Muscle layer of colon (tissue), 2 donors: ENCODE measurements around the gene NEB.

Experiments used
- H3K27ac ChIP-seq: one replicate; pipeline ENCODE4 v1.7.0; 2013; ENCODE audit warnings: low read depth, mild to moderate bottlenecking, low read length, moderate library complexity
- H3K27me3 ChIP-seq, 2 donors: one replicate each; pipeline ENCODE4 v1.7.0; 2013; ENCODE audit warnings: low read length in 2 of 2, mild to moderate bottlenecking in 2 of 2; ENCODE audit not compliant: insufficient read depth in 2 of 2, control insufficient read depth in 1 of 2
- H3K36me3 ChIP-seq: one replicate; pipeline ENCODE4 v1.7.0; 2013; ENCODE audit warnings: mild to moderate bottlenecking, low read length; ENCODE audit not compliant: insufficient read depth
- H3K4me1 ChIP-seq: one replicate; pipeline ENCODE4 v1.7.0; 2013; ENCODE audit warnings: mild to moderate bottlenecking, low read length; ENCODE audit not compliant: insufficient read depth
- H3K4me3 ChIP-seq, 2 donors: one replicate each; pipeline ENCODE4 v1.7.0; 2013; ENCODE audit warnings: low read length in 2 of 2, low read depth in 1 of 2, mild to moderate bottlenecking in 1 of 2, moderate library complexity in 1 of 2
- H3K9ac ChIP-seq: one replicate; pipeline ENCODE4 v1.7.0; 2013; ENCODE audit warnings: low read length
- H3K9me3 ChIP-seq: one replicate; pipeline ENCODE4 v1.7.0; 2013; ENCODE audit warnings: mild to moderate bottlenecking, low read length
- donor health status: abdominal sarcoma.
- donor health status: Adenocarcinoma of cecum.

Gene NEB

DNA sequence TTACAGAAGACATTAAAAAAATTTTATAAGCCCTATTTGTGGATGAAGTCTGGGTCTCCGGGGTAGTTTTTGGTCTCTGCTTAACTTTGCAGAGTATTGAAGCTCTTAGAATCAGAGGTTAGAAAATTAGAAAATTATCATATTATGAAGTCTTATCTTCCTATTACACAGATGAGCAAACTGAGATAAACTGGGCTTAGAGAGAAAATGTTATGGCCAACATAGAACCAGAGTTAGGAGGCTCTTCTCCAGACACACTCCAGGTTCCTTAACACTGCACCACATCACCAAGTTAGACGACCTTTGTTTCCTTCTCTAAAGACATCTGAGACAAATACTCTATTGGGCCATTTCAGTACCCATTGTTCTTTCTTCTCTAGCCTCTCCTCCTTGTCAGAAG lies 36.7 kb upstream of the NEB start:
- no peak overlapping the region for H3K4me3 ChIP-seq
- no peak overlapping the region for H3K9ac ChIP-seq
- H3K36me3 ChIP-seq, result no peaks in the 10 kb centered on the region
- H3K9me3 ChIP-seq, result no peaks in the 10 kb centered on the region
- no peaks in the 10 kb centered on the region for H3K27me3 ChIP-seq
- H3K4me1 ChIP-seq, result peaks cover 21% of the 10 kb centered on the region
- peak overlapping the region; percentile 56 for H3K27ac ChIP-seq

DNA sequence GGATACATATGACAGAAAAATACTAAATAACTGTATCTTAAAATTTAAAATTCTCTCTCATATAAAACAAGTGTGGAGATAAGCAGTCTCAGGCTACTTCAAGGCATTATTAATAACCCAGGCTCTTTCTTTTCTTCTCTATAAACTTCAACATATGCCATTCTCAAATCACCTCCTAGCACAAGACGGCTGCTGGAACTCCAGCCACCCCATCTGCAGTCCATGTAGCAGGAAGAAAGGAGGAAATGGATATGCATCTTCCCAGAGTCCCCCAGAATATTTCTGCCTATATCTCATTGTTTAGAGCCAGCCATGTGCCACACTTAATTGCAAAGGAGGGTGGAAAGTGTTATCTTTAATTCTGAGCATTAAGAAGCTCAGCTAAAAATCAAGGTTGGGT lies 35.3 kb upstream of the NEB start:
- no peaks in the 10 kb centered on the region for H3K27me3 ChIP-seq

DNA sequence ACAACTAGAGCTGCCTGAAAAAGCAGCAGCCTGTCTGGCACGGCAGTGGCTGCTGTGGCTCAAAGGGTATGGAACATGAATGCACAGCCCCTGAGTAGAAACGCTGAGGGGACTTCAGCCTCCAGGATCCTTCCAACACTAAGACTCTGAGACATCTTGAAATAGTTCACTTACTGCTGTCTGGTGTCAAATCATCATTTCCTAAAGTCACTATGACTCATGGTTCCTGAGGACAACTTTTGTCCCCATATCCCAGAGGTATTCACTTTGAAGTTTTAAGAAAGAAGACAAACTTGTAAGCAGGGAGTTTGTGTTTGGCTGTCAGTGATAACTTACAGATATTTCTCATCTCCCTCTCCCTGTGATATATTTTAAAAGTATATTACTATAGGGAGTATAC lies 33.3 kb upstream of the NEB start:
- Histone ChIP-seq H3K9ac (no peak overlapping the region), H3K4me3 (no peak overlapping the region), H3K9me3 (no peaks in the 10 kb centered on the region)

More for the DNA sequence above, 35.3 kb upstream of the NEB start:
- Histone ChIP-seq H3K36me3 (no peaks in the 10 kb centered on the region), H3K9me3 (no peaks in the 10 kb centered on the region), H3K9ac (no peak overlapping the region), H3K4me1 (peaks cover 21% of the 10 kb centered on the region), H3K4me3 (no peak overlapping the region), H3K27ac (no peak overlapping the region)

GRCh38 chr2:151766437-151767153 lies 32.3 kb upstream of the NEB start:
- Histone ChIP-seq H3K36me3 (no peaks in the 10 kb centered on the region), H3K9me3 (no peaks in the 10 kb centered on the region), H3K4me1 (peaks cover 7% of the 10 kb centered on the region), H3K4me3 (no peak overlapping the region), H3K27me3 (no peaks in the 10 kb centered on the region), H3K27ac (no peak overlapping the region), H3K9ac (no peak overlapping the region)

More for the DNA sequence above, 33.3 kb upstream of the NEB start:
- H3K27ac ChIP-seq, result no peak overlapping the region
- peaks cover 14% of the 10 kb centered on the region for H3K4me1 ChIP-seq
- H3K36me3 ChIP-seq, result no peaks in the 10 kb centered on the region
- no peaks in the 10 kb centered on the region for H3K27me3 ChIP-seq

GRCh38 chr2:151765760-151766410 lies 31.6 kb upstream of the NEB start:
- no peak overlapping the region for H3K9ac ChIP-seq

DNA sequence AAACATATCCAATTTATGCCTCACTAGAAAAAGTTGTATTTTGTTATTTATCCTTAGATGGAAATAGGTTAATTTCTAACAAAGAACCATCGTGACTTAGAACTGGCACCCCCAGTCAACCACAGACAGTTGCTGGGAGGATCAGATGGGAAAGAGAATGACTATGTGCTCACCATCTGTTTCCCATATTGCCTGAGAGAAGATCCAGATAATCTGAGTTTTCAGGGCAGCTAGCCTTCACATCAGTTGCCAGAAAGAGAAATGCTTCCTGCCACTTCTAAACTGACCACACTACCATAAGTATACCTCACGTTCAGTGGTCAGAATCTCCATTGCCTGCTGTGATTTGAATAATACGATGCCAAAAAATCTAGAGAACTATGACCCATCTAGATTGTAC lies 28.4 kb upstream of the NEB start:
- H3K27ac ChIP-seq, result no peak overlapping the region
- no peaks in the 10 kb centered on the region for H3K36me3 ChIP-seq
- H3K9ac ChIP-seq, result no peak overlapping the region
- no peaks in the 10 kb centered on the region for H3K9me3 ChIP-seq
- H3K27me3 ChIP-seq, result no peaks in the 10 kb centered on the region
- H3K4me3 ChIP-seq, result no peak overlapping the region
- H3K4me1 ChIP-seq, result peaks cover 4% of the 10 kb centered on the region

More at GRCh38 chr2:151765760-151766410, 31.6 kb upstream of the NEB start:
- Histone ChIP-seq H3K27ac (no peak overlapping the region), H3K4me1 (no peaks in the 10 kb centered on the region), H3K27me3 (no peaks in the 10 kb centered on the region), H3K4me3 (no peak overlapping the region), H3K36me3 (no peaks in the 10 kb centered on the region), H3K9me3 (no peaks in the 10 kb centered on the region)

DNA sequence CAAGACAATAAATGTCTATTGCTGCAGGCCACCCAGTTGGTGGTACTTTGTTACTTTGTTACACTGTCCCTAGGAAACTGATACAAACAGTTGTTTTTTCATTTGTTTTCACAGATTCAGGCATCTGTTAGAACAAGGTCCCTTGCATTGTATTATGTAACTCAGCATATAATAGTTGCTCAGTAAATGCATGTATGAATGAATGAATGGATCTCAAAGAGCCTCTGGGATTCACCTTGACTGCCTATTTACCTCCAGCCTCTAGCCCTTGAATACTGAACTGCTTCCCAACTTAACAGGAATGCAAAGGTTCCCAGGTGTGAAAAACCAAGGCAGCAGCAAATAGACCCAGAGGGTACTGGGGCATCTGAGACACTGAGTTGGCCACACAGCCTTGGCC lies 27.4 kb upstream of the NEB start:
- Histone ChIP-seq H3K27me3 (no peaks in the 10 kb centered on the region), H3K4me1 (peaks cover 6% of the 10 kb centered on the region), H3K27ac (no peak overlapping the region), H3K4me3 (no peak overlapping the region), H3K36me3 (no peaks in the 10 kb centered on the region), H3K9ac (no peak overlapping the region), H3K9me3 (no peaks in the 10 kb centered on the region)

DNA sequence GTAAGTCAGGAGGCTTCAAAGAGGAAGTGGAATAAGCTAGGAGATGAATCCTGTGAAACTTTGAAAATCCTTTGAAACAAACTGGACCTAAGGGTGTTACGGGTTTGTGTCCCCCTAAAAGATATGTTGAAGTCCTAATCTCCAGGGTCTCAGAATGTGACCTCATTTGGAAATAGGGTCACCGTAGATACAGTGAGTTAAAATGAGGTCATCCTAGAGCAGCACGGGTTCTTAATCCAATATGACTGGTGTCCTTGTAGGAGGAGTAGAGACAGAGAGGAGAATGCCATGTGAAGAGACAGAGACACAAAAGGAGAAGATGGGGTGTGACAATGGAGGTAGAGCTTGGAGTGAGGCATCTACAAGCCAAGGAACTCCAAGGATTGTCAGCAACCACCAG lies 26.9 kb upstream of the NEB start:
- Histone ChIP-seq H3K9ac (no peak overlapping the region), H3K4me1 (peaks cover 6% of the 10 kb centered on the region), H3K9me3 (no peaks in the 10 kb centered on the region), H3K27ac (no peak overlapping the region), H3K4me3 (no peak overlapping the region), H3K27me3 (no peaks in the 10 kb centered on the region), H3K36me3 (no peaks in the 10 kb centered on the region)

DNA sequence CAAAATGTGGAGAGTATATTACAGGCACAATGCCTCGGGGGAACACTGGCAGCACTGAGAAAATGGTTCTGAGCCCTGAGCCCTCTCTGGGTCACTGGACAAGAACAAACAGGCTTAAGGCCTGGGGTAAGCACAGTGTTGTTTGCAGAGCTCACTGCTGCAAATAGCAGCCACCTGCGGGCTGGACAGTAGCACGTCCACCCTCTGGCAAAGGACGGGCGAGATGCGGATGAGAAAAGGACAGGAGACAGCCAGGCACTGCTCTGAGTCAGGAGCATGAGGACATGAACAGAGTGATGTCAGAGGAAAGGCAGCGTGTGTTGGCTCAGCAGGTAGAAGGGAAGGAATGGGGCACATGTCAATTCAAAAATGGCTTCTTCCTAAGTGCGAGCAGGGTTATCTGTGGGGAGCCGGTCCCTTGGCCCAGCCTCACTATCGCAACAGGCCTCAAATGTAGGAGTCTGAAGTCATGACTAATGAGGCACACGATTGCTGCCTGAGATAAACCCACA lies 25.9 kb upstream of the NEB start:
- Histone ChIP-seq H3K9me3 (no peaks in the 10 kb centered on the region), H3K36me3 (no peaks in the 10 kb centered on the region), H3K27me3 (no peaks in the 10 kb centered on the region), H3K4me3 (no peak overlapping the region), H3K4me1 (peaks cover 6% of the 10 kb centered on the region), H3K9ac (no peak overlapping the region), H3K27ac (no peak overlapping the region)

GRCh38 chr2:151758744-151759143 lies 24.5 kb upstream of the NEB start:
- no peaks in the 10 kb centered on the region for H3K36me3 ChIP-seq
- no peaks in the 10 kb centered on the region for H3K27me3 ChIP-seq
- no peaks in the 10 kb centered on the region for H3K9me3 ChIP-seq
- no peak overlapping the region for H3K4me3 ChIP-seq
- H3K4me1 ChIP-seq, result peaks cover 6% of the 10 kb centered on the region
- no peak overlapping the region for H3K9ac ChIP-seq
- no peak overlapping the region for H3K27ac ChIP-seq

DNA sequence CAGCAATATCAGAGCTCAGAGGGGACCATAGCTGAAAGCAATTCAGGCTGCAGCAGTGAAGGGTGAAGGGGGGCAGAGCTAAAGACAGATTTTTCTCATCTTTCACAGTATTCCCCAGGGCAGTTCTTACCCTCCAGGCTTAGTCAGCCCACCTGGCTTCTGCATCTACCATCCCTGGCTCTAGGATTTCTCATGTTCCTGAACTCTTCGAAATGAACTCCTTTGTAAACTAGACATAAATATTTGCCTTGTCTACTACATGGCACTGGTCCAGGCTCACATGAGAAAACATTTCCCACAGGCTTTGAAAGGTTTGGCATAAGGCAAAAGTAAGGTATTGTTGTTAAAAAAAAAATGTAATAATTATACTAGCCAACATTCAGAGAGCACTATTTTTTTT lies 23.6 kb upstream of the NEB start:
- no peak overlapping the region for H3K27ac ChIP-seq

GRCh38 chr2:151756820-151757219 lies 22.5 kb upstream of the NEB start:
- Histone ChIP-seq H3K4me1 (peaks cover 6% of the 10 kb centered on the region), H3K9ac (no peak overlapping the region), H3K9me3 (no peaks in the 10 kb centered on the region), H3K36me3 (no peaks in the 10 kb centered on the region), H3K27ac (no peak overlapping the region), H3K4me3 (no peak overlapping the region), H3K27me3 (no peaks in the 10 kb centered on the region)

More for the DNA sequence above, 23.6 kb upstream of the NEB start:
- H3K9me3 ChIP-seq, result no peaks in the 10 kb centered on the region
- H3K36me3 ChIP-seq, result no peaks in the 10 kb centered on the region
- no peaks in the 10 kb centered on the region for H3K27me3 ChIP-seq
- H3K9ac ChIP-seq, result no peak overlapping the region
- H3K4me3 ChIP-seq, result no peak overlapping the region
- H3K4me1 ChIP-seq, result peaks cover 6% of the 10 kb centered on the region
